GM12891 (cell line): ENCODE results near the gene FGF6.

ENCODE experiments used
- DNase-seq: peaks from one replicate; pipeline ENCODE4 v3.0.0; 2011; ENCODE audit warnings: low spot score; ENCODE audit not compliant: insufficient read length
- FAIRE-seq: peaks from 2 replicates; lab custom pipeline; 2011; peaks lifted over from hg19 to GRCh38; lab: Jason Lieb, UNC
- PAX5 ChIP-seq: IDR thresholded peaks from 2 replicates; pipeline ENCODE4 v1.6.1; 2011; ENCODE audit warnings: low read length, moderate library complexity, mild to moderate bottlenecking; ENCODE audit not compliant: insufficient read depth, severe bottlenecking
- POLR2A ChIP-seq: IDR thresholded peaks from 2 replicates; pipeline ENCODE4 v1.6.1; 2011; ENCODE audit warnings: low read depth, low read length, control low read depth
- POLR2AphosphoS5 ChIP-seq: IDR thresholded peaks from 2 replicates; pipeline ENCODE4 v1.6.1; 2011; ENCODE audit warnings: low read depth, low read length, control low read depth
- POU2F2 ChIP-seq: IDR thresholded peaks from 2 replicates; pipeline ENCODE4 v1.6.1; 2011; ENCODE audit warnings: low read depth, mild to moderate bottlenecking, control low read depth, low read length, moderate library complexity
- SPI1 ChIP-seq: IDR thresholded peaks from 2 replicates; pipeline ENCODE4 v1.6.1; 2011; ENCODE audit warnings: low read depth, low read length, control low read depth
- TAF1 ChIP-seq: IDR thresholded peaks from 2 replicates; pipeline ENCODE4 v1.6.1; 2011; ENCODE audit warnings: low read depth, low read length, control low read depth

The FGF6 gene

DNA sequence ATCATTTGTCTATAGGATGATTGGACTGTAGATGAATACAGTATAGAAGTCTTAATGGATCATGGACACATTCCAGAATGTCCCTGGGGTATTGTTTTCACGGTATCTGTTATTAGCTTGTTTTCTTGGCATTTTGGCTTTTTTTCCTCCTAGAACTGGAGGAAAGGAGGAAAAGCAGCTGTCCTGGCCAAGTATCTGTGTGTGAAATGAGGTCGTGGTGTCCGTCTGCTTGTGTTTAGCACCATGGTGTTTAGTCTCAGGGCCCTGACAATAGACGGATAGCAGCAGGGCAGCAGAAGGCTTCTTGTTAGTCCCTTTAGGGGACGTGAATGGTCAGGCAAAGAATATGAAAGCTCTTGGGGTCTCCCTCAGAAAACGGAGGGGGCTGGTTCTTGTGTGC lies 21.2 kb downstream of the FGF6 start:
- no peak for TF ChIP-seq PAX5
- TF ChIP-seq POLR2AphosphoS5 = no peak
- TF ChIP-seq POU2F2 = no peak
- TF ChIP-seq POLR2A = no peak
- no peak for TF ChIP-seq SPI1
- no peak for TF ChIP-seq TAF1
- DNase-seq (no peak), FAIRE-seq (no peak)

DNA sequence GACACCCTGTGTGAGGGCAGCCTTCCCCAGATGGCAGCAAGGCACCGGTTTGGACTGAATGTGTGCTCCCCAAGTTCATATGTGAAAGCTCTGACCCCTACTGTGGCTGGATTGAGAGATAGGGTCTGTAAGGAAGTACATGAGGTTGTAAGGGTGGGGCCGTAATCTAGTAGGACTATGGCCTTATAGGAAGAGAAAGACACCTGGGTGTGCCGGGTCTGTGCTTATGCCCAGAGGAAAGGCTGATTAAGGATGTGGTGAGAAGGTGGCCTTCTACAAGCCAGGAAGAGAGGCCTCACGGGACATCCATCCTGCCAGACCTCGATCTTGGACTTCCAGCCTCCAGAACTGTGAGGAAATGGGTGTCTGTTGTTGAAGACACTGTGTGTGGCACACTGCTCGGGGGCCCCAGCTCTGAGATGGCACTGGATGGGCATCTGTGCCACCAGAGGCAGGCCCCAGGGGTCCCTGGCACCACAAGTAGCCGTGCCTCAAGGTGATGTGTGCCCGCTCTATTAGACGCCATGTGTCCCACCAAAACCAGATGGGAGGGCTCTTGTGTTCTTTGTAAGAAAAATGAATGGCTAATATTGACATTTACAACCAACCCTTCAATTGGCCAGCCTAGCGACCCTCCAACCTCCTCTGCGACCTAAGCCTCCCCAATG lies 22.0 kb downstream of the FGF6 start:
- DNase-seq (no peak), FAIRE-seq (no peak)
- no peak for TF ChIP-seq TAF1
- TF ChIP-seq POLR2AphosphoS5 = no peak
- no peak for TF ChIP-seq SPI1
- TF ChIP-seq POU2F2 = no peak
- no peak for TF ChIP-seq POLR2A
- no peak for TF ChIP-seq PAX5

DNA sequence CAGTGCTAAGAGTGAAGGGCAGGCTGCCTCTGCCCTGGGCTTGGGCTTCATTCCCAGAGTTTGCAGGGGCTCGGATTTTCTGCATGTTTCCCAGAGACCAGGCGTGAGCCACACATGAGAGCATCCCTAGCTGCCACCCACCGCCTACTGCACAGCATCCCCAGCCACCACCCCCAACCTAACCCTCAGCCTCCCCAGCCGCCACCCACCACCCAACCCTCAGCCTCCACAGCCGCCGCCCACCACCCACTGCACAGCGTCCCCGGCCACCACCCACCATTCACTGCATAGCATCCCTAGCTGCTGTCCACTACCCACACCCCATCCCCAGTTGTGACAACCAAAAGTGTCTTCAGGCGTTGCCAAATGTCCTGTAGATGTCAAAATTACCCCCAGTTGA lies 22.6 kb downstream of the FGF6 start:
- DNase-seq (no peak), FAIRE-seq (no peak)
- TF ChIP-seq PAX5 = no peak
- TF ChIP-seq POLR2A = no peak
- TF ChIP-seq POU2F2 = no peak

DNA sequence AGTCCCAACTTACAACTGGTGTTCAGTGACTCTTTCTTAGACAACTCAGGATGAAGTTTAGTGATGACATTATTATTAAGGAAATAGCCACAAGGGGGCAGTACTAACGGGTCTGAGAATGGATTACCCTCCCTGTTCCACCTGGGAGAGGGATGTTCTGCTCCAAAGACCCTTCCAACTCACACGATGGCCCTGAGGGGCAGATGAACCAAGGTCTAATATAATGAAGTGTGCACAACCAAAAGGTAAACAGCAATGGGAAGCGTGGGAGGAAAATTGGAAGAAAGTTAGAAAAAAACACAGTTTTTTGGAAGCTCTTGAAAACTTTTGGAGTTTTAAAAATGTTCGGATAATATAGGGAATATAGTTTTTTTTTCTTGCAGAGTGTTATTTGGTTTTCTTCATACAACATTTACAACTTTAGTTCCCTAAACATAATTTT lies 24.0 kb downstream of the FGF6 start:
- peak; percentile 64 for DNase-seq
- peak; percentile 76 for FAIRE-seq
- TF ChIP-seq POLR2AphosphoS5 (no peak), SPI1 (no peak), POLR2A (no peak), POU2F2 (no peak), TAF1 (no peak), PAX5 (no peak)

DNA sequence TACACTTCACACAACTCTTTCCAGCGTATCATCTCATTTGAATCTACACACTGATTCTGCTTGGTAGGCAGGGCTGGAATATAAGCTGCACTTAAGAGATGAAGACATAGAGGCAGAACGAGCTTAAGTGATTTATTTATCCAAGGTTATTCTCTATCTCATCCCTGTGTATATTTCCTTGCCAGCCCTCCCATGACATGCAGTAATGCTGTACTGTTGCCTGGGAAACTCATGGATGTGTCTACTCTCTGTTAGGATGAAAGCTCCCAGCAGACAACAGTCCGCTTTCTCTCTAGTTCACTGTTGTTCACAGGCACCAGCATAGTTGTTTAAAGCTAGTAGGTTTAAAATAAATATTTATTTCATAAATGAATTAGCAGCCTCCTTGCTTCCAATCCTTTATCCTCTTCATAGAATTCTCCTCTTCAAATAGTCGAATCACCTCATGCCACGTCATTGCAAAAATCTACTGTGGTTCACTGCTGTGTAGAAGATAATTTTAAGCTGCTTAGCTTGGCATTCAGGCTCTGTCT lies 25.4 kb downstream of the FGF6 start:
- DNase-seq (no peak), FAIRE-seq (no peak)
- TF ChIP-seq PAX5 (no peak), POLR2A (no peak), POU2F2 (no peak)

DNA sequence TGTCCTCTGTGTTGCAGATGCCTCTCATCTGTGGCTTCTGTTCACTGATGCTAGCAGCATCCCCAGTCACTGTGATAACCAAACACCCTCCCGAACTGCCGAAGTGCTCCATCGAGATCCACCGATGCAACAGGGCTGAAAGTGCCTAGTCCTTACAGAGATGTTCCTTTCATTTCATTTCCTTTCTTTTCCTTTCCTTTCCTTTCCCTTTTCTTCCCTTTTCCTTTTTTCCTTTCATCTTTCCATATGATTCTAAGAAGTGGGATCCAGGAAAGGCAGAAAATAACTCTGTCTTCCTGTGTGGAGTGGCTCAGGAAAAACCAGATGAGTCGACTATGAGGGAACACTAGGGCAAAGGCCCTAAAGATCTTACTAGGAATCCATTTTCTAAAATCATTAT lies 26.7 kb downstream of the FGF6 start:
- TF ChIP-seq POLR2A (no peak), PAX5 (no peak), POU2F2 (no peak), POLR2AphosphoS5 (no peak), SPI1 (no peak), TAF1 (no peak)
- DNase-seq (no peak), FAIRE-seq (no peak)

DNA sequence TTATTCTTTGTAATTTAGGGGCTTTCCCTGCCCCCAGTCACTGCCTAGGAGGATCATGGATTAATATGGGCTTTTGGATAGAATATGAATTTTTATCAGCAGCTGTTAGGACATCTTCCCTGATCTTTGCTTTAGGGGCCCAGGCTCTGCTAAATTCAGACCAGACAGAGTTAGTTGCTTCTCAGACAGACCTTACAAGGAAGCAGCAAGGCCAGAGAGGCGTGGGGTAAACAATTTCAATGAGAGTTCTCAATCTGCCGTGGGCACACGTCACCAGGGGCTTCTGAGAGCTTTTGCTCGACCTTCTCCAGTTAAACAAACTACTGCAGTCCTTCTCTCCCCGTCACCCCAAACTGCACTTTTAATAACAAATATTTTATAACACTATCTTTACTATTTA lies 27.7 kb downstream of the FGF6 start:
- no peak for FAIRE-seq
- no peak for DNase-seq
- TF ChIP-seq PAX5 = no peak
- no peak for TF ChIP-seq TAF1
- no peak for TF ChIP-seq POU2F2
- no peak for TF ChIP-seq POLR2AphosphoS5

DNA sequence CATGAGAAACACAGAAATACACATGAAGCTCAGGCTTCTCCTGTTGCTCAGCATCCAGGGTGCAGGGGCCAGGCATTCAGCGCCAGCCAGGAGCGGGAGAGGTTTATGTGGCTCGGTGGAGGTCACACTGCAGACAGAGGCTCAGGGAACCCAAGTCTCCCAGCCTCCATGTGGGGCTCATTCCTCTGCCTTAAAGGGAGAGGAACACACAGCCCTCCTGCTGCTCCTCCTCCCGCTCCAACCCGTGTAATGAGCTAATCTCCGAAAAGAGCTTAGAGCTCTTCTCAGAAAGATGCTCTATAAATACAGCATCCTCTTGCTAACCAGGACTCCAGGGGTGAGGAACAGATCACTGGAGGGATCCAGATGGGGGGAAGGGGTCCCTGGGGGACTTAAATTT lies 28.2 kb downstream of the FGF6 start:
- DNase-seq (no peak), FAIRE-seq (no peak)
- TF ChIP-seq PAX5 = no peak
- TF ChIP-seq POLR2A = no peak
- no peak for TF ChIP-seq POU2F2
- no peak for TF ChIP-seq TAF1
- TF ChIP-seq SPI1 = no peak
- TF ChIP-seq POLR2AphosphoS5 = no peak

DNA sequence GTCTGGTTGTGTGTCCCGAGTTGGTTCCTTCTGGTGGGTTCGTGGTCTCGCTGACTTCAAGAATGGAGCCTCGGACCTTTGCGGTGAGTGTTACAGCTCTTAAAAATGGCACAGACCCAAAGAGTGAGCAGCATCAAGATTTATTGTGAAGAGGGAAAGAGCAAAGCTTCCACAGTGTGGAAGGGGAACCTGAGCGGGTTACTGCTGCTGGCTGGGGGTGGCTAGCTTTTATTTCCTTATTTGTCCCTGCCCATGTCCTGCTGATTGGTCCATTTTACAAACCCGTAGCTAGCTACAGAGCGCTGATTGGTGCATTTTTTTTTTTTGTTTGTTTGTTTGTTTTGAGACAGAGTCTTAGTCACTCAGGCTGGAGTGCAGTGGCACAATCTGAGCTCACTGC lies 29.3 kb downstream of the FGF6 start:
- no peak for TF ChIP-seq POLR2AphosphoS5
- no peak for TF ChIP-seq SPI1
- TF ChIP-seq POLR2A = no peak
- TF ChIP-seq TAF1 = no peak
- TF ChIP-seq PAX5 = no peak
- TF ChIP-seq POU2F2 = no peak
- FAIRE-seq (no peak), DNase-seq (no peak)

DNA sequence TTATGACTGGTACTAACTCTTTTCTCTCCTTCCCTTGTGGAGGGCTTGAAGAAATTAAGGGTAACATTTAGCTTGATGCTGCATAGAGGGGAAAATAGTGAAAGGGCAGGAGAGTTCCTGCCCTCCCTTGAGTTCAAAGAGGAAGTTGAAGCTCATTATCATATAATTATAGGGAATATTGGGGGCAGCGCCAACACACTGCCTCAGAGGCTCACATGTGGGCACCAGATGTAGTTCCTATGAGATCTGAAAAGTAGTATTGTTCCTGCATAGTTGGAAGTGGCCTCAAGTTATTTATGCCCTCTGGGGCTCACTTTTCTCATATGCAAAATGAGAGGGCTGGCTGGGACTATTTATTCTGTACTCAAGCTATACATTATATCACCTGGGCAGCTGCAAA lies 33.1 kb downstream of the FGF6 start:
- TF ChIP-seq POLR2A = no peak
- DNase-seq (no peak), FAIRE-seq (no peak)

DNA sequence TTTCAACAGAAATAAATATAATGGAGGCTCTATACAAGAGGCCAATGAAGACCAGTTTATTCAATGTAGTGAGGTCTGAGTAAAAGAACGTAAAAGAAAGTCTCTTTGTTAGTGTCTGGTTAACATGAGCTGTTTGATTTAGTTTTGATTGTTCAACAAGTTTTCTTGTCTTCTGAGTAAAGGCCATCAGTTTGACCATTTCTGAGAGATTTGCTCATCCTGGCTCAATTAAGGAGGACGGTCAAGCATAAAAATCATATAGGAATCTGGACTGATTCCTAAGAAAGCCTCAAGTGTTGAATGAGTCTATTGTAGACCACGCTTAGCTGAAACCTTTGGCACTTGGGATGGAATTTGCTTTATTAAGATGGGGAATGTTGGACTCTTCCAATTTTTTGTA lies 33.6 kb downstream of the FGF6 start:
- no peak for FAIRE-seq
- DNase-seq = no peak
- no peak for TF ChIP-seq PAX5
- no peak for TF ChIP-seq POLR2AphosphoS5
- TF ChIP-seq POU2F2 = no peak
